Subcutaneous adipose tissue (tissue), 4 donors: ENCODE results near the gene VAV2. TPM values are rescaled to one million over a fixed set of nuclear protein-coding genes. Genes with fewer than 3 reads are reported as not detected.

ENCODE experiments used
- CTCF ChIP-seq: fragments of 450-650 bp; IDR thresholded peaks from one replicate; pipeline ENCODE4 v1.5.1; 2016; ENCODE audit warnings: low read depth, mild to moderate bottlenecking, control low read depth, antibody characterized with exemption, moderate library complexity
- total RNA-seq, 4 donors: library from RNA; depleted of rRNA; stranded (reverse); fragments of >200 nt; gene quantifications; one replicate each; pipeline ENCODE4 v1.1.0, GENCODE V29; 2016

VAV2 gene
- total RNA-seq, 4 donors from 2014 or later, result 3.6 to 6.8 (median 4.8) TPM

GRCh38 chr9:133727277-133727875 lies 264.7 kb downstream of the VAV2 start:
- no peak for TF ChIP-seq CTCF

GRCh38 chr9:133726401-133727276 lies 265.5 kb downstream of the VAV2 start:
- no peak for TF ChIP-seq CTCF

DNA sequence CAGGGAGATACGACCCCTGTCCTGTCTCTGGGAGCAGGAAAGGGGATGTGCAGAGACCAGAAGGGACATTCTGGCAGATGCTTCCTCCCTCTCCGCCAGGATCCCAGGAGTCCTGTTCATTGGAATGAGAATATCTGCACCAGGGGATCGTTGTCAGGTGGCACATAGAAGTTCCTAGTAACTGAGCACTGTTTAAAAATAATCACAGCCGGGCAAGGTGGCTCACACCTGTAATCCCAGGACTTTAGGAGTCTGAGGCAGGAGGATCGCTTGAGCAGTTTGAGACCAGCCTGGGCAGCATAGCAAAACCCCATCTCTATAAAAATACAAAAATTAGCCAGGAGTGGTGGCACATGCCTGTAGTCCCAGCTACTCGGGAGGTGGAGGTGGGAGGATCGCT lies 266.2 kb downstream of the VAV2 start:
- no peak for TF ChIP-seq CTCF

GRCh38 chr9:133718563-133719315 lies 273.4 kb downstream of the VAV2 start:
- no peak for TF ChIP-seq CTCF

- no peak for TF ChIP-seq CTCF
These were observed 274.8 kb downstream of the VAV2 start for GRCh38 chr9:133717113-133718031.

DNA sequence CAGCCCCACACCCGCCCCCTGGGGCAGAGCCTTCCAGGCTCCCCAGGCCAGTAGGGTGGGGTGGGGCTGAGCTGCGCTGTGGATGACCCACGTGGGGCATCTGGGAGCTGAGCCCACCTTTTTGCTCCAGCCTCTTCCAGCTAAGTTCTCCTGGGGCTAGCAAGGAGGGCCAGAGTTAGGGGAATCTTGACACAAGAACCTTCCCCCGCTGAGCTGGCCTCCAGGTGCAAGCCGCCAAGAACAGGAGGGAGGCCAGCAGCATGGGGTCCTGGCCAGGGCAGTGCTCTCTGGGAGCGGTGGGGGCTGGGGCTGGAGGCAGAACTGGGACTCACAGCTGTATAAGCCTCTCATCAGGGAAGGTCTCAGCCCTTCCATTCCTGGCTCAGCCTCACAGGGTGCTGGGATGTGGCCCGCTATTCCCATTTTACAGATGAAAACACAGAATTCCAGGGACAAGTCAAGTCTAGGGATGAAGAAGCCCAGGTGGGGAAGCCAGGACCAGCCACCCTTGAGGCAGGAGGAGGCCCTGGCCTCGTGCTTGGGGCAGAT lies 275.5 kb downstream of the VAV2 start:
- TF ChIP-seq CTCF, result no peak
